GM12801 (cell line): ENCODE data around the gene TGM1.

Experiments used
- TF ChIP-seq, protein P1 (sequence below): IDR thresholded peaks from one replicate; pipeline ENCODE4 v1.5.1; 2011; ENCODE audit warnings: control low read depth; ENCODE audit not compliant: insufficient read length; ENCODE audit errors: extremely low read depth

The TGM1 gene

DNA sequence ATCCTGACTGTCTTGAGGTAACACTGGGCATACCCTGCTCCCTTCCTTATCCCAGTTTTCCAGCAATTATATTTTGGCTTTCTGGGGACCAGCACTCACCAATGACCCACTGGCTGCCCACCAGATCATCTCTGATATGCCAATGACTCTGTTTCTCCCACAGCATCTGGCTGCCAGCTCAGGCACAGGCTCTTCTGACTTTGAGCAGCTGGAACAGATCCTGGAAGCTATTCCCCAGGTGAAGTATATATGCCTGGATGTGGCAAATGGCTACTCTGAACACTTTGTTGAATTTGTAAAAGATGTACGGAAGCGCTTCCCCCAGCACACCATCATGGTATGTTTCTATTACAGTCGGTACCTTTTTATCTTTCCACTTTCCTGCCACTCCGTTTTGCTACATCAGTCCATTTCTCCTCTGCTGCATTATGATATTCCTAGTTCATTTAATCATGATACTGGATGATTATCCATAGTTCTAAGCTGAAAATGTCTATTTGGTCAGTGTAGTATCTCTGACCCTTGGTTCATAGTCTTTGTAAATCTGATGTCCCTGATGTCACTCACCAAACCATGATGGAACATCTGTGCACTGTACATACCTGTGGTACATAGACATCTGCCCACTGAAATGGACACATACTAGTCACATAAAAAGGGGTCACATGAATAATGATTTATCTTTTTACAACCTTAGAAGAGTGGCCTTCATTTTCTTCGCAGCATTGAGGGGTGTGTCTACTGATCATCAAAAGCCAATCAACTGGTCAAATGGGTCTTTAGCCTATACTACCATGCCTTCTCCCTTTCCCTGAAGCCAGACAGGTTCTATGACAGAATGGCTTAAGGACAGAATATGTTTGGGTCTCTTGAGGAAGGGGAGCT lies 26.9 kb downstream of the TGM1 start:
- TF ChIP-seq, protein P1, sequence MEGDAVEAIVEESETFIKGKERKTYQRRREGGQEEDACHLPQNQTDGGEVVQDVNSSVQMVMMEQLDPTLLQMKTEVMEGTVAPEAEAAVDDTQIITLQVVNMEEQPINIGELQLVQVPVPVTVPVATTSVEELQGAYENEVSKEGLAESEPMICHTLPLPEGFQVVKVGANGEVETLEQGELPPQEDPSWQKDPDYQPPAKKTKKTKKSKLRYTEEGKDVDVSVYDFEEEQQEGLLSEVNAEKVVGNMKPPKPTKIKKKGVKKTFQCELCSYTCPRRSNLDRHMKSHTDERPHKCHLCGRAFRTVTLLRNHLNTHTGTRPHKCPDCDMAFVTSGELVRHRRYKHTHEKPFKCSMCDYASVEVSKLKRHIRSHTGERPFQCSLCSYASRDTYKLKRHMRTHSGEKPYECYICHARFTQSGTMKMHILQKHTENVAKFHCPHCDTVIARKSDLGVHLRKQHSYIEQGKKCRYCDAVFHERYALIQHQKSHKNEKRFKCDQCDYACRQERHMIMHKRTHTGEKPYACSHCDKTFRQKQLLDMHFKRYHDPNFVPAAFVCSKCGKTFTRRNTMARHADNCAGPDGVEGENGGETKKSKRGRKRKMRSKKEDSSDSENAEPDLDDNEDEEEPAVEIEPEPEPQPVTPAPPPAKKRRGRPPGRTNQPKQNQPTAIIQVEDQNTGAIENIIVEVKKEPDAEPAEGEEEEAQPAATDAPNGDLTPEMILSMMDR = no peak

DNA sequence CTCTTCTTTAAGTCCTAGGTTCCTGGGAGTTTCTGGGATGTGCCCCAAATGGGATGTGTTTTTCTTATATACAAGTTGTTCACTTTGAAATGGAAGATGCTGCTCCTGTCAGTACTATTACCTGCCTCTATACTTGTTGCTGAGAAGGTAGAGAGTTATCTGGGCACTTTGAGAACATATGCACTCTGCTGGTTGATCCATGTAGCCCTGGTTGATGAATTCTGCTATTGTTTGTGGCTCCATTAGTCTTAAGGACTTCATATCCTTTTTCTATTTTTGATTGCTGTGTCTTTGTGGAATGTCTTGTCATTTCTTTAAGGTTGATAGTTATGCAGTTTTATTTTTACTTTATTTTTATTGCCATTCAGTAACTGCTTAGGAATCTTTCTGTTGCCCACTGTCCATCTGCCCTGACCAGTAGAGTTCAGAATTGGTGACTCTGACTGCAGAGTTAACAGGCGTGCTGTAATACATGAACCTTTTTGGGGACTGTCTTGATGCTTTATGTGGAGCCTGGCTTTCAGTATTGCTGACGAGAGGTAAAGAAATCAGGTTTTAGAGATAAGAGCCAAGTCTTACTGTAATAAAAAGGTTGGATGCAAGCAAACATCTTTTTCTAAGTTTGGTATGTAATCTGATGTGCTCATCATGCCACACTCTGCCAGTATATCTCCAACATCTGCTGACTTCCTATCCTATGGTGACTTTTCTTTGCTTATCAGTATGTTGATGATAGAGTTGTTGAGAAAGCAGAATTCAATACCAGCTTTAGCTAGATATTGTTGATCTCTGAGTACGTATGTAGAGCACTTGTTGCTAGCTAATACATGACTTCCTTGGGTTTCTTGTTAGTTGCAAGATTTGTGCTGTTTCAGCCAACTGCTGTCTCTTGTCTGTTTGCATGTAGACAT lies 28.6 kb downstream of the TGM1 start:
- TF ChIP-seq, protein P1 = no peak

DNA sequence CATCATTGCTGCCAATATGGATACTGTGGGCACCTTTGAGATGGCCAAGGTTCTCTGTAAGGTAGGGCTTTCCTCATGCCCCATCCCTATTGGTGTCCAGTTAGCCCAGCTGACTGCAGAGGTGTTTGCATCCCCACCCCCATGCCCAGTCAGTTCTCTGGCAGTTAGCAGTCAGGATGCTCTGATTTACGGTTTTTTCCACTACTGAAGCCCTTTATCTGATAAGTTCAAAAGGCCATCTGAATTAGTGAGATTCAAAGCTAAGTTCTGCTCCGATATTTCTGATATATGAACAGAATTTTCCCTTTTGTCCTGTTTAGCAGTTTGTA lies 29.5 kb downstream of the TGM1 start:
- TF ChIP-seq, protein P1 = no peak

DNA sequence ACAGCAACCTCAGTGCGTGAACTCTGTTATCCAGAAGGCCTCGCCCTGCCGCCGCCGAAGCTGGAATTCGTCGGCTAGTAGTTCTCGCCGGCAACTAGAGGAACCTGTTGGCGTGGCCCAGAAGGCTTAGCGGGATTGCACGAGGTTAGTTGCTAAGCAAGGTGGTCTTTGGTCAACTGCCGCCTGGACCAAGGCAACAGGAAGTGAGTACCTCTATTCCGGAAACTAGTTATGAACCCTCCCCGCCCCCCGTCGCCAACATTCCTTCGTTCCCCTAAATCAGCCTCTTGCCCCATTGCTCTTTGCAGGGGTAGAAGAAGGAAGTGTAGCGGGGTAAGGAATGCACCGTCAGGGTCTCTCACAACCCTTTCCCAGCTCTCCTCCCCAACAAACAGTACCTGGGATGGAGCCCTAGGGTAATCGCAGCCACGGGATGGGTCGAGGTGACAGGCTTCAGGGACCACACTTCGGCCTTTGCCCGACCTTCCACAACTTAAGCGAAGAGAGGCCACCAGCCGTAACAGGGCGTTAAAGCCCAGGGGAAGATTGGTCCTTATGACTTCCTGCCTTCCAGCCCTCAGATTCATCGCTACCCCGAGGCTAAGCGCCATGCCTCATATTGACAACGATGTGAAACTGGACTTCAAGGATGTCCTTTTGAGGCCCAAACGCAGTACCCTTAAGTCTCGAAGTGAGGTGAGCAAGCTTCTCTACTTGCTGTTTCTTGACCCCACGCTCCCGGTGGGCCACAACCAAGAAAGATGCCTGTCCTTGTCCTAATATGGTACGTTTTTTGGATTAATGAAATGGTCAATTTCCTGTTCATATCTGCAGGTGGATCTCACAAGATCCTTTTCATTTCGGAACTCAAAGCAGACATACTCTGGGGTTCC lies 30.1 kb downstream of the TGM1 start, which contains the start of gene GMPR2:
Gene GMPR2, plus strand, starts transcription at position 285 of the 893 bp plus-strand sequence. Its CDS starts 325 bp downstream, at position 610.
- TF ChIP-seq, protein P1 = no peak

DNA sequence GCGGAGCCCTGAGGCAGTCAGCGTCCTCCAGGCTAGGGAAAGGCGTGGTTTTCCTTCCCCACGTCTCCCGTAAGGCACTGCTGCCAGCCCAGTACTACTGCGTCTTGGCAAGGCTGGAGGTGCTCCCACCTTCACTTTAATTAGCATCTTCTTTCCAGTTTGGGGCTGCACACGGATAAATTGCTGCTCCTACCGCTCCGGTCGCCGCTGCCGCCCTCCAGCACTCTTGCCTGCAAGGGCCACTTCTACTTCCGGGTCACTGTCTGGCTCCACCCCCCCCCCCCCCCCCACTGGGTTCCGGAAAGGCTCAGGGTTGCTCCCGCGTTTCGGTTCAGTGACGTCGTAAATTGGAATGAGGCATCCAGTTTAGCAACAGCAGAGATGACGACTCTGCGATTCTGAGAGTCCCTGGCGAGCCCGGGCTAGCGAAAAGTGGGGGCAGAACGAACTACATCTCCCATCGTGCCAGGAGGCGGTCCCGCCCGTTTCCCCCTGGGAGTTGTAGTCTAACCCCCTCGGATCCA lies 30.8 kb downstream of the TGM1 start, which contains the start of gene NEDD8:
Gene NEDD8, minus strand, starts transcription at position 247 of the 524 bp plus-strand sequence. Its CDS starts 100 bp downstream, at position 147.
- TF ChIP-seq, protein P1 = no peak

DNA sequence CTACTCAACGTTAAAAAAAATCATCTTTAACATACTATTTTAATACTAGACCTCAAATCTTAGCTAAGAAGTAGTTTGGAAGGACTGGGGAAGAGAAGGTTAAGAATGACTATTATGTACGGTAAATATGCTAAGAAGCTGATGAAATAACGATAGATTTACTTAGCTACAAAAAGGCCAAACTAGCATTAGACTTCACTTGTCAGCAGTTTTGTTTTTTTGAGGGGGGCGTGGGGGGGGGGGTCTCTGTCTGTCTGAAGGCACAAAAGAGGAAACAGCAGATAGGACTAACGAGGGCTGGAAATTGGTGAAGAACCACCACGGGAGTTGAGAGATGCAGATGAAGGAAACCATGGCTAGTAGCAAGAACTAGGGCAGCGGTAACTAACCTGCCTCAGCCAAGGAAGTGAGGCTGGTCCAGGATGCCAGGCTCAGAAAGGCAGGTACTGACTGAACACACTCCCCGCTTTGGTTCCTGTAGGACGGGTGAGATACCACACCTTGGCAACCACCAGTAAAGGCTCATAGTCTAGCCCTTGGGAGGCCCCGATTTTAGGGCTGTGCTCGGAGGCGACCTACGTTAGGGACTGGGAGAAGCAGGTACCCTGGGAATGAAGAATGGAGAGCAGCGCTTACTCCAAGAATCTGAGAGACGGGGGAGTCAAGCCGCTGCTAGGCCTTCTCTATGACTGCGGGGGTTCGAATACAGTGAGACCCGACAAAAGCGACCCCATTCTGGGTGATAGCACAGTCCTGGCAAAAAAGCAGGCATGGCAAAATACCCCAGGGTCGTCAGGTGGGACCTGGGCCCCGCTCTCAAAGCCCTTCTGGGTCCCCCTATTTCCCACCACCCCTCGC lies 31.5 kb downstream of the TGM1 start:
- TF ChIP-seq, protein P1 = no peak
